ENCODE results near the gene GRM8.

DNA sequence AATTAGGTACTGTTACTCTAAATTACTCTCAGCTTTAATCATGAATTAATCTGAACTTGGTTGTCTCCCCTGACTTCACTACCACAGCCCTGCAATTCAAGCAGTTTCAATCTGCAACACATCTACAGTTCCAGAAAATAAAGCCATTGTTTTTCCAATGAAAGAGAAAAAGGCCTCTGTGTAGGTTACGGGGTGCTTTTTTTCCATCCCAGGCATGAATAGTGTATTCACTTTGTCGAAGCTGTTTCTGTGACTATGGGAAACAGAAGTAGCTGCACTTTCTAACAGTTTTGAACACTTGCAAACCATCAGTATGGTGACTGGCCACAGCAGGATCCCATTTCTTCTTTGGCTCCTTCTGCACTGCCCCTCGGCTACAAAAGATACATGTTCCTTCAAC lies 460.2 kb downstream of the GRM8 start:
- no peak for TF ChIP-seq ZNF501 (tag by site-specific recombination; IDR thresholded peaks at IDR 0.05)
- TF ChIP-seq, protein P1, sequence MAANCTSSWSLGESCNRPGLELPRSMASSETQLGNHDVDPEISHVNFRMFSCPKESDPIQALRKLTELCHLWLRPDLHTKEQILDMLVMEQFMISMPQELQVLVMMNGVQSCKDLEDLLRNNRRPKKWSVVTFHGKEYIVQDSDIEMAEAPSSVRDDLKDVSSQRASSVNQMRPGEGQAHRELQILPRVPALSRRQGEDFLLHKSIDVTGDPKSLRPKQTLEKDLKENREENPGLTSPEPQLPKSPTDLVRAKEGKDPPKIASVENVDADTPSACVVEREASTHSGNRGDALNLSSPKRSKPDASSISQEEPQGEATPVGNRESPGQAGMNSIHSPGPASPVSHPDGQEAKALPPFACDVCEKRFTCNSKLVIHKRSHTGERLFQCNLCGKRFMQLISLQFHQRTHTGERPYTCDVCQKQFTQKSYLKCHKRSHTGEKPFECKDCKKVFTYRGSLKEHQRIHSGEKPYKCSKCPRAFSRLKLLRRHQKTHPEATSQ (tag by site-specific recombination; IDR thresholded peaks at IDR 0.05): no peak
- no peak for TF ChIP-seq ZBTB49 (tag by site-specific recombination; IDR thresholded peaks at IDR 0.05; ENCODE audit: low read depth)
- TF ChIP-seq SP7 (tag by site-specific recombination; IDR thresholded peaks at IDR 0.05): no peak
- no peak for TF ChIP-seq ZNF792 (tag by site-specific recombination; IDR thresholded peaks at IDR 0.05)
- no peak for TF ChIP-seq MYNN (tag by site-specific recombination; IDR thresholded peaks at IDR 0.05; ENCODE audit: borderline replicate concordance)
